GM20431 (cell line): ENCODE data around the gene GALNT15.

Source experiments
- in situ Hi-C: fragments of 300-500 bp; cut with MseI, MboI; formaldehyde crosslinking; loops from one replicate; pipeline ENCODE4 v1.15.0; 2020; ENCODE audit warnings: low sequenced_read_pairs; ENCODE audit not compliant: unreplicated experiment

GALNT15 gene

GRCh38 chr3:16266714-16267113 lies 92.2 kb downstream of the GALNT15 start:
- in situ Hi-C loops: no loop called here

GRCh38 chr3:16270855-16271254 lies 96.4 kb downstream of the GALNT15 start:
- in situ Hi-C loops: no loop called here

- in situ Hi-C loops: no loop called here
Measured at GRCh38 chr3:16272588-16272987, 98.1 kb downstream of the GALNT15 start.

- in situ Hi-C loops: no loop called here
Measured at GRCh38 chr3:16273867-16274266, 99.4 kb downstream of the GALNT15 start.

- in situ Hi-C loops: no loop called here
Measured at GRCh38 chr3:16277471-16277870, 103.0 kb downstream of the GALNT15 start.

- in situ Hi-C loops: no loop called here
Measured at GRCh38 chr3:16279010-16279801, 104.7 kb downstream of the GALNT15 start.

GRCh38 chr3:16280671-16281070 lies 106.2 kb downstream of the GALNT15 start:
- in situ Hi-C loops: loop anchor here (10.0 kb wide), 1 partner anchor 274 kb away; no protein-coding TSS in a partner anchor
